Astrocyte of the spinal cord (primary cell): ENCODE results near the gene CA6.
"Not testable (repeated sequence)": the region's sequence is repeated elsewhere in the genome, so short reads cannot be mapped to it uniquely, and the experiment has no call there.

Experiments
- DNase-seq: peaks from one replicate; pipeline ENCODE4 v3.0.0; 2011; ENCODE audit warnings: low read depth, low spot score
- H3K4me3 ChIP-seq: 2 replicates; pipeline ENCODE4 v1.5.1; 2011; ENCODE audit warnings: low read depth, mild to moderate bottlenecking, low read length, moderate library complexity
- CTCF ChIP-seq: IDR thresholded peaks from 2 replicates; pipeline ENCODE4 v1.5.1; 2012; ENCODE audit warnings: low read depth, mild to moderate bottlenecking, low read length, inconsistent platforms
- in situ Hi-C: cut with HindIII; loops from 2 replicates; pipeline ENCODE4 v1.10.0; 2017; ENCODE audit warnings: low sequenced_read_pairs

Gene CA6

GRCh38 chr1:8945568-8945967 is at the start of gene CA6:
Gene CA6, plus strand, starts transcription at chr1:8945868. Its CDS starts 19 bp downstream, at chr1:8945887.
- H3K4me3 ChIP-seq = no peak within 1 kb of the TSS
- TF ChIP-seq CTCF = no peak
- in situ Hi-C loops = no loop called here
- no peak for DNase-seq

GRCh38 chr1:8896775-8897174 is 48.9 kb upstream of the CA6 start:
- in situ Hi-C loops, H3K4me3 ChIP-seq, DNase-seq: not testable (repeated sequence)

GRCh38 chr1:8897505-8897904 is 48.2 kb upstream of the CA6 start:
- in situ Hi-C loops, H3K4me3 ChIP-seq, DNase-seq: not testable (repeated sequence)

- DNase-seq, H3K4me3 ChIP-seq, in situ Hi-C loops: not testable (repeated sequence)
These were observed 47.2 kb upstream of the CA6 start for GRCh38 chr1:8898418-8898817.

- TF ChIP-seq CTCF = no peak
- H3K4me3 ChIP-seq = no peak overlapping the region
- no peak for DNase-seq
- in situ Hi-C loops = no loop called here
These were observed 46.6 kb upstream of the CA6 start for GRCh38 chr1:8899046-8899445.

- in situ Hi-C loops, H3K4me3 ChIP-seq, DNase-seq: not testable (repeated sequence)
These were observed 45.0 kb upstream of the CA6 start for GRCh38 chr1:8900684-8901083.

GRCh38 chr1:8902765-8903164 is 42.9 kb upstream of the CA6 start:
- peak; percentile 28 for DNase-seq
- TF ChIP-seq CTCF = peak; percentile 24
- in situ Hi-C loops = no loop called here
- no peak overlapping the region for H3K4me3 ChIP-seq

GRCh38 chr1:8903410-8903809 is 42.3 kb upstream of the CA6 start:
- no peak for TF ChIP-seq CTCF
- no peak for DNase-seq
- in situ Hi-C loops = no loop called here
- no peak overlapping the region for H3K4me3 ChIP-seq

GRCh38 chr1:8903908-8904650 is 41.6 kb upstream of the CA6 start:
- H3K4me3 ChIP-seq = no peak overlapping the region
- in situ Hi-C loops = no loop called here
- TF ChIP-seq CTCF = no peak
- peak; percentile 93 for DNase-seq
